H1 (cell line): ENCODE results near the gene ELMO2. TPM values are rescaled to one million over a fixed set of nuclear protein-coding genes. Genes with fewer than 3 reads are reported as not detected.
A peak's percentile ranks its signal among the peaks of the same experiment; 100 is the strongest.

ENCODE experiments used
- CTCF ChIA-PET: fragments of 300-600 bp; sonication (Branson Sonifier 250); formaldehyde crosslinking; loops from one replicate; lab custom pipeline; 2021; ENCODE audit not compliant: partially characterized antibody; lab: Charles Lee
- POLR2A ChIA-PET: fragments of 300-600 bp; sonication (Branson Sonifier 250); formaldehyde crosslinking; loops from one replicate; lab custom pipeline; 2021; ENCODE audit warnings: inconsistent platforms; ENCODE audit not compliant: partially characterized antibody; lab: Charles Lee
- DNase-seq, 2 experiments: peaks; one replicate each; pipeline versions ENCODE4 v3.0.0 to v3.0.0-alpha.2; 2010 to 2022; ENCODE audit warnings: low spot score in 2 of 2, low read depth in 1 of 2, mixed read lengths in 1 of 2
- FAIRE-seq: peaks from 2 replicates; lab custom pipeline; 2011; peaks lifted over from hg19 to GRCh38; lab: Jason Lieb, UNC
- H2AFZ ChIP-seq: 2 replicates; pipeline ENCODE4 v1.8.1; 2012; ENCODE audit warnings: low read length, inconsistent platforms
- H2AK5ac ChIP-seq: 2 replicates; pipeline ENCODE4 v1.6.1; 2013; ENCODE audit warnings: low read depth, low read length
- H2BK120ac ChIP-seq: replicated peaks from 2 replicates; pipeline ENCODE3; 2013; ENCODE audit warnings: low read depth, low read length, inconsistent platforms
- H2BK12ac ChIP-seq: 2 replicates; pipeline ENCODE4 v1.6.1; 2013; ENCODE audit warnings: low read depth, low read length
- H2BK15ac ChIP-seq: 2 replicates; pipeline ENCODE4 v1.6.1; 2013; ENCODE audit warnings: low read length
- H2BK20ac ChIP-seq: 2 replicates; pipeline ENCODE4 v1.6.1; 2013; ENCODE audit warnings: low read length
- H2BK5ac ChIP-seq: 2 replicates; pipeline ENCODE4 v1.6.1; 2013; ENCODE audit warnings: low read depth, low read length
- H3K14ac ChIP-seq: 2 replicates; pipeline ENCODE4 v1.6.1; 2013; ENCODE audit warnings: inconsistent platforms; ENCODE audit not compliant: insufficient read length
- H3K18ac ChIP-seq: 2 replicates; pipeline ENCODE4 v1.6.1; 2013; ENCODE audit warnings: low read length; ENCODE audit errors: extremely low read depth
- H3K23ac ChIP-seq: 2 replicates; pipeline ENCODE4 v1.6.1; 2013; ENCODE audit warnings: inconsistent platforms; ENCODE audit not compliant: insufficient read length
- H3K23me2 ChIP-seq: 2 replicates; pipeline ENCODE4 v1.6.1; 2013; ENCODE audit warnings: low read depth, low read length
- H3K27ac ChIP-seq: 2 replicates; pipeline ENCODE4 v1.6.1; 2011; ENCODE audit warnings: low read depth, low read length, inconsistent platforms
- H3K27me3 ChIP-seq, 4 experiments: replicated peaks in 1 of 4; 1 replicate in 1 of 4; 2 replicates in 3 of 4; pipeline versions ENCODE4 v1.6.1 to v1.8.1; 2011 to 2013; ENCODE audit warnings: low read length in 3 of 4, mild to moderate bottlenecking in 3 of 4, inconsistent platforms in 2 of 4, mixed read lengths in 2 of 4, moderate library complexity in 1 of 4; ENCODE audit not compliant: control insufficient read depth in 3 of 4, insufficient read depth in 3 of 4; ENCODE audit errors: extremely low read depth in 1 of 4
- H3K36me3 ChIP-seq, 4 experiments: 2 replicates each; pipeline versions ENCODE4 v1.6.1 to v1.8.1; 2011 to 2013; ENCODE audit warnings: mild to moderate bottlenecking in 4 of 4, low read length in 3 of 4, moderate library complexity in 2 of 4, control low read depth in 1 of 4, inconsistent platforms in 1 of 4; ENCODE audit not compliant: insufficient read depth in 4 of 4, control insufficient read depth in 2 of 4
- H3K4ac ChIP-seq: replicated peaks from 2 replicates; pipeline ENCODE3; 2013; ENCODE audit warnings: low read length, low read depth, mixed read lengths, inconsistent platforms; ENCODE audit not compliant: insufficient read length
- H3K4me1 ChIP-seq, 4 experiments: replicated peaks in 1 of 4; 1 replicate in 1 of 4; 2 replicates in 3 of 4; pipeline versions ENCODE4 v1.6.1 to v1.8.1; 2011 to 2013; ENCODE audit warnings: low read length in 3 of 4, inconsistent platforms in 2 of 4, mixed read lengths in 1 of 4; ENCODE audit not compliant: insufficient read depth in 4 of 4, control insufficient read depth in 3 of 4
- H3K4me2 ChIP-seq, 2 experiments: 2 replicates each; pipeline versions ENCODE4 v1.6.1 to v1.8.1; 2011 to 2013; ENCODE audit warnings: low read depth in 2 of 2, low read length in 2 of 2, control low read depth in 1 of 2, inconsistent platforms in 1 of 2, mild to moderate bottlenecking in 1 of 2; ENCODE audit not compliant: insufficient read depth in 1 of 2
- H3K4me3 ChIP-seq, 4 experiments: fragments of 200-600, 300-600 bp in 1 of 4; sonication (generic), shearing (Covaris generic), sonication (Bioruptor Twin) in 1 of 4; 2 replicates each; pipeline versions ENCODE4 v1.5.1 to v1.8.1; 2011 to 2016; ENCODE audit warnings: low read length in 4 of 4, low read depth in 3 of 4, control low read depth in 2 of 4, inconsistent platforms in 2 of 4, mild to moderate bottlenecking in 2 of 4, mixed read lengths in 1 of 4, moderate library complexity in 1 of 4; ENCODE audit not compliant: insufficient read depth in 2 of 4; ENCODE audit errors: extremely low read depth in 1 of 4
- H3K56ac ChIP-seq: replicated peaks from 2 replicates; pipeline ENCODE3; 2013; ENCODE audit warnings: low read depth, mild to moderate bottlenecking, mixed read lengths, low read length, inconsistent platforms; ENCODE audit not compliant: insufficient read length
- H3K79me1 ChIP-seq: 2 replicates; pipeline ENCODE4 v1.6.1; 2013; ENCODE audit warnings: low read depth, low read length, control low read depth
- H3K79me2 ChIP-seq, 2 experiments: 2 replicates each; pipeline versions ENCODE4 v1.6.1 to v1.8.1; 2012 to 2013; ENCODE audit warnings: low read length in 2 of 2, mild to moderate bottlenecking in 2 of 2, inconsistent platforms in 1 of 2; ENCODE audit not compliant: insufficient read depth in 2 of 2, control insufficient read depth in 1 of 2
- H3K9ac ChIP-seq, 4 experiments: replicated peaks in 1 of 4; 1 replicate in 1 of 4; 2 replicates in 3 of 4; pipeline versions ENCODE4 v1.6.1 to v1.8.1; 2011 to 2013; ENCODE audit warnings: low read depth in 3 of 4, low read length in 3 of 4, control low read depth in 2 of 4, mild to moderate bottlenecking in 2 of 4, moderate library complexity in 2 of 4, inconsistent platforms in 1 of 4; ENCODE audit errors: extremely low read depth in 1 of 4
- H3K9me3 ChIP-seq, 2 experiments: 2 replicates each; pipeline versions ENCODE4 v1.6.1 to v1.8.1; 2012 to 2013; ENCODE audit warnings: mild to moderate bottlenecking in 2 of 2, moderate library complexity in 2 of 2, control low read depth in 1 of 2, inconsistent platforms in 1 of 2, low read depth in 1 of 2, low read length in 1 of 2, mixed read lengths in 1 of 2; ENCODE audit not compliant: insufficient read depth in 2 of 2
- H4K20me1 ChIP-seq, 2 experiments: replicated peaks in 1 of 2; 2 replicates each; pipeline versions ENCODE3 to v1.8.1; 2011 to 2013; ENCODE audit warnings: inconsistent platforms in 2 of 2, low read length in 2 of 2, mild to moderate bottlenecking in 1 of 2; ENCODE audit not compliant: insufficient read depth in 2 of 2, control insufficient read depth in 1 of 2
- H4K5ac ChIP-seq: 2 replicates; pipeline ENCODE4 v1.6.1; 2013; ENCODE audit warnings: low read length, low read depth, mixed read lengths, inconsistent platforms; ENCODE audit not compliant: insufficient read length
- H4K8ac ChIP-seq: 2 replicates; pipeline ENCODE4 v1.8.0; 2013; ENCODE audit warnings: mild to moderate bottlenecking, moderate library complexity, low read length, inconsistent platforms; ENCODE audit not compliant: insufficient read depth; ENCODE audit errors: extremely low read depth
- H4K91ac ChIP-seq: replicated peaks from 2 replicates; pipeline ENCODE3; 2013; ENCODE audit warnings: low read length, mixed read lengths, inconsistent platforms; ENCODE audit not compliant: insufficient read length
- MAFK ChIP-seq: IDR thresholded peaks from 2 replicates; pipeline ENCODE4 v1.6.1; 2012; ENCODE audit warnings: low read depth, mild to moderate bottlenecking, improper control_type of control experiment, low read length
- SP4 ChIP-seq: IDR thresholded peaks from 2 replicates; pipeline ENCODE4 v1.6.1; 2012; ENCODE audit warnings: low read length, inconsistent platforms
- WGBS, 2 experiments: shearing (Covaris generic) in 1 of 2; methylation state at CpG; one replicate each; pipeline versions ENCODE4 v1.1.6 to v1.1.7; 2013 to 2015; ENCODE audit warnings: low lambda C conversion rate in 2 of 2, mixed read lengths in 2 of 2, inconsistent platforms in 1 of 2, low coverage in 1 of 2, missing lambda C conversion rate in 1 of 2; ENCODE audit not compliant: insufficient replicate concordance in 2 of 2, insufficient coverage in 1 of 2, insufficient read length in 1 of 2; ENCODE audit errors: extremely low coverage in 1 of 2, missing lambda C conversion rate in 1 of 2; 5-methylcytosine and 5-hydroxymethylcytosine counted together
- polyA plus RNA-seq, 7 experiments: library from polyadenylated mRNA; depleted of rRNA in 3 of 7; stranded (reverse) in 5 of 7; unstranded in 2 of 7; fragments of >200 nt in 5 of 7; fragments of 200-250 nt in 2 of 7; gene quantifications; 1 replicate in 5 of 7; 2 replicates in 1 of 7; 4 replicates in 1 of 7; pipeline versions ENCODE4 v1.2.1 to v1.2.3, GENCODE V29; 2011 to 2013; ENCODE audit warnings: missing spikeins in 2 of 7, mixed read lengths in 2 of 7
- total RNA-seq: library from RNA; stranded (reverse); fragmentation: NEBNext Ultra II Directional; extraction: Animal tissue kit (Norgen Biotek cat#: 25700); gene quantifications from 2 replicates; pipeline ENCODE4 v1.2.1, GENCODE V29; 2021

Gene ELMO2
- total and polyA plus RNA-seq, 2 of the 8 experiments (the other 6 are each of a cell fraction or from before 2014, with no cell fraction given) = 34.3 to 39.7 TPM

DNA sequence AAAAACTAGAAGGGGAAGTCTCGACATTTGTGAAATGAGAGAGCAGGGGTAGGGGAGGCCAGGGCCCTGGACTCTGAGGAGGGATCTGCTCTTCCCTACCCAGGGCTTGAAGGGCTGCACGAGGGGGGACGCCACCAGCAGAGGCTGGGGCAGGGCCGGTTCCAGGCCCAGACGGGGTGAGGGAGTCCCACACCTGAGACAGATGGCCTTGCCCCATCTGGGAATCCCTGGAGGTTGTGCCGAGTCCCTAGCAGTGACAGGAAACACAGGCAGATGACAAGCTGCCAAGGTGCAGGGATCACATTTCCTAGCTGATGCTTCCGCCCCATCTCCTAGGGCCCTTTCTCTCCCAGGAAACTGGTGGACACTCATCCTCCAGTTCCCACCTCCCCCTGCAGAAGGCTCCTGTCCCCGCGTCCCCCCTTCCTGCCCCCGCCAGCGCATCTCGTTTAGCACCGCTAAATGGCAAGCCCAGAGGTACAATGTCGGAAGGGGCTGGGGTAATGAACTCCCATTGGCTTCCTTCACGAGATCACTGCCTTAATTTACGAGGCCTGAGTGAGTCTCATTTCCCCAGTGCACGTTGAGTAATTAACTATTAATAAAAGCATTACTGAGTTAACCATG is 63.0 kb downstream of the ELMO2 start:
- no peak overlapping the region for H2AK5ac ChIP-seq
- 47% methylated on average over 17 of the region's 17 CpGs; no CpG with 5 or more reads in 1 of the 2 experiments for WGBS, 2 experiments
- CTCF ChIA-PET = interaction anchor here (0.6 to 10.9 kb wide), 5 partner anchors 10 to 214 kb away, joined by 3 to 214 read pairs (median 3); no protein-coding TSS in a partner anchor

More for the DNA sequence above, 63.0 kb downstream of the ELMO2 start:
- H2BK20ac ChIP-seq = no peak overlapping the region
- peaks cover 4% of the 10 kb centered on the region; the same call in 1 of the 2 replicates for H3K23me2 ChIP-seq
- H3K9ac ChIP-seq = no peak overlapping the region
- H3K79me2 ChIP-seq = no peaks in the 10 kb centered on the region
- TF ChIP-seq SP4 = peak; percentile 23; the same call in 1 of the 2 replicates
- no peak for TF ChIP-seq MAFK
- TF ChIP-seq, all 59 proteins: peak for 1
- no peak overlapping the region for H2BK15ac ChIP-seq
- no peak overlapping the region for H3K23ac ChIP-seq
- no peak for DNase-seq
- no peak overlapping the region for H2AFZ ChIP-seq
- H3K4ac ChIP-seq = no peak overlapping the region
- POLR2A ChIA-PET = interaction anchor here (0.6 to 2.0 kb wide), 11 partner anchors 10 to 251 kb away, joined by 3 to 11 read pairs (median 4); no protein-coding TSS in a partner anchor
- H3K56ac ChIP-seq = no peak overlapping the region
- peaks cover 0 to 15% (median 11%) of the 10 kb centered on the region in 4 experiments; a peak in 5 of 7 replicates for H3K27me3 ChIP-seq
- H3K4me2 ChIP-seq = no peak overlapping the region
- peaks cover 0 to 12% (median 5%) of the 10 kb centered on the region in 4 experiments; a peak in 6 of 7 replicates for H3K4me1 ChIP-seq
- no peak overlapping the region for H2BK120ac ChIP-seq
- H4K8ac ChIP-seq = no peak overlapping the region
- H2BK5ac ChIP-seq = no peak overlapping the region
- H2BK12ac ChIP-seq = no peak overlapping the region
- H3K4me3 ChIP-seq = no peak overlapping the region
- no peak overlapping the region for H3K27ac ChIP-seq
- H4K20me1 ChIP-seq = peaks cover 7% of the 10 kb centered on the region in 2 experiments
- H3K9me3 ChIP-seq = no peaks in the 10 kb centered on the region
- no peak overlapping the region for H3K14ac ChIP-seq
- no peak overlapping the region for H4K5ac ChIP-seq
- no peaks in the 10 kb centered on the region for H3K36me3 ChIP-seq
- no peak overlapping the region for H4K91ac ChIP-seq
- FAIRE-seq = no peak
- H3K18ac ChIP-seq = no peak overlapping the region
- H3K79me1 ChIP-seq = no peaks in the 10 kb centered on the region
